ENCODE results near the gene SPC24. TPM values are rescaled to one million over a fixed set of nuclear protein-coding genes. Genes with fewer than 3 reads are reported as not detected.
A peak's percentile ranks its signal among the peaks of the same experiment; 100 is the strongest.

The SPC24 gene
- total and polyA plus RNA-seq, 9 of the 15 experiments (the other 6 are each of a cell fraction or from before 2014, with no cell fraction given): 18.2 to 154 (median 60.9) TPM

DNA sequence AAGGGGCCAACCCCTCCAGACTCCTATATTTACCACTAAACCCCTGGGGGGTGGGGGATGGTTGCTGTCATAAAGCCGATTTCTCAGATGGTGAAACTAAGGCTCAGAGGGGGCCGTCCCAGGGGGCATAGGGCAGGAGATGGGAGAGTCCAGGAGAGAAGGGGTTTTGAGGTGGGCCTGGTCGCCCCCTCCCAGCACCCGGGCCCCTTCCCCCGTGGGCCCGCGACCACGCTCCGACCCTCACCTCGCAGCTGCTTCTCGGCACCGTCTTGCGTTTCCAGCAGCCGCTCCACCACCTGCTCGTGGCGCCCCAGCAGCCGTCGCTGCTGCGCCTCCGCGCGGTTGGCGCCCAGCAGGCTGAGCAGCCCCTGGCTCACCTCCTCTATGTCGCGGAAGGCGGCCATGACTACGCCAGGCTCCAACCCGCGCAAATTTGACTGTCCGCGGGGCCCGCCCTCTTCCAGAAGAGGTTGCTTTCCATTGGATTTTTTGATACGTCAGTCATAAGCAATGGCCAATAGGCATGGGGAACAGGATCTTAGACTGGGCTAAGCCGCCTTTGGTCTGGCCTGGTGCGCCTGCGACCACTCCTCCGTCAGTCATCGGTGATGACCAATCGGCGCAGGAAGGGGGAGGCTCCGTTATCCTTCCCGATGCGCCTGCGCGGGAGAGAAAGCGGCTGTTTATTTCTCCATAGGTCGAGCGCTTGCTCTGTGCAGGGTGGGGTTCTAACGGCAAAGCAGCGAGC, at the start of gene SPC24 (continued):
- TF ChIP-seq BRF1 (IDR thresholded peaks at IDR 0.05; ENCODE audit: borderline replicate concordance, extremely low read depth, insufficient read length) (no peak), NRF1 (conservative IDR thresholded peaks at IDR 0.05 in 1 of 2, IDR thresholded peaks at IDR 0.05 in 1 of 2) (peak; percentile 100), TRIM28 (IDR thresholded peaks at IDR 0.05) (no peak), FOXJ2 (tag; IDR thresholded peaks at IDR 0.05) (no peak), ZNF324 (CRISPR knock-in tag; IDR thresholded peaks at IDR 0.05) (no peak), FOXP1 (CRISPR knock-in tag; IDR thresholded peaks at IDR 0.05) (no peak; the same call in 1 of the 2 replicates), CC2D1A (IDR thresholded peaks at IDR 0.05) (no peak), SMARCB1 (IDR thresholded peaks at IDR 0.05; ENCODE audit: insufficient read length, low read depth) (no peak), RBFOX2 (IDR thresholded peaks at IDR 0.05; ENCODE audit: low read depth, low read length) (peak; percentile 100), KDM5B (IDR thresholded peaks at IDR 0.05; ENCODE audit: insufficient replicate concordance, low read depth, low read length) (peak; percentile 99), ZNF436 (CRISPR knock-in tag; IDR thresholded peaks at IDR 0.05) (0 out of 2 replicates have a peak, but pooled peaks have one; percentile 27), SMARCA5 (IDR thresholded peaks at IDR 0.05) (no peak), YBX1 (IDR thresholded peaks at IDR 0.05) (no peak), HCFC1 (IDR thresholded peaks at IDR 0.05; ENCODE audit: low read depth, low read length) (peak; percentile 36; the same call in 1 of the 2 replicates), MEIS2 (IDR thresholded peaks at IDR 0.05; ENCODE audit: partially characterized antibody) (peak; percentile 95), RBM39 (optimal IDR thresholded peaks at IDR 0.05; ENCODE audit: low read depth, low read length) (no peak), SREBF2 (CRISPR knock-in tag; IDR thresholded peaks at IDR 0.05) (no peak), TAF1 (IDR thresholded peaks at IDR 0.05; ENCODE audit: control insufficient read depth, extremely low read depth, insufficient read depth, low read length, severe bottlenecking) (peak; percentile 98), BRD9 (IDR thresholded peaks at IDR 0.05; ENCODE audit: low read depth, partially characterized antibody) (no peak), ZNF146 (CRISPR knock-in tag; IDR thresholded peaks at IDR 0.05; ENCODE audit: unreplicated experiment) (no peak), FOSL1 (tag; conservative IDR thresholded peaks at IDR 0.05) (no peak), FOXA1 (IDR thresholded peaks at IDR 0.05; ENCODE audit: borderline replicate concordance) (no peak), GATAD2B (IDR thresholded peaks at IDR 0.05; ENCODE audit: borderline replicate concordance) (no peak; the same call in 1 of the 2 replicates)
- TF ChIP-seq, protein P1, sequence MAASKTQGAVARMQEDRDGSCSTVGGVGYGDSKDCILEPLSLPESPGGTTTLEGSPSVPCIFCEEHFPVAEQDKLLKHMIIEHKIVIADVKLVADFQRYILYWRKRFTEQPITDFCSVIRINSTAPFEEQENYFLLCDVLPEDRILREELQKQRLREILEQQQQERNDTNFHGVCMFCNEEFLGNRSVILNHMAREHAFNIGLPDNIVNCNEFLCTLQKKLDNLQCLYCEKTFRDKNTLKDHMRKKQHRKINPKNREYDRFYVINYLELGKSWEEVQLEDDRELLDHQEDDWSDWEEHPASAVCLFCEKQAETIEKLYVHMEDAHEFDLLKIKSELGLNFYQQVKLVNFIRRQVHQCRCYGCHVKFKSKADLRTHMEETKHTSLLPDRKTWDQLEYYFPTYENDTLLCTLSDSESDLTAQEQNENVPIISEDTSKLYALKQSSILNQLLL (CRISPR knock-in tag; IDR thresholded peaks at IDR 0.05; ENCODE audit: borderline replicate concordance): no peak
- TF ChIP-seq, protein P2, sequence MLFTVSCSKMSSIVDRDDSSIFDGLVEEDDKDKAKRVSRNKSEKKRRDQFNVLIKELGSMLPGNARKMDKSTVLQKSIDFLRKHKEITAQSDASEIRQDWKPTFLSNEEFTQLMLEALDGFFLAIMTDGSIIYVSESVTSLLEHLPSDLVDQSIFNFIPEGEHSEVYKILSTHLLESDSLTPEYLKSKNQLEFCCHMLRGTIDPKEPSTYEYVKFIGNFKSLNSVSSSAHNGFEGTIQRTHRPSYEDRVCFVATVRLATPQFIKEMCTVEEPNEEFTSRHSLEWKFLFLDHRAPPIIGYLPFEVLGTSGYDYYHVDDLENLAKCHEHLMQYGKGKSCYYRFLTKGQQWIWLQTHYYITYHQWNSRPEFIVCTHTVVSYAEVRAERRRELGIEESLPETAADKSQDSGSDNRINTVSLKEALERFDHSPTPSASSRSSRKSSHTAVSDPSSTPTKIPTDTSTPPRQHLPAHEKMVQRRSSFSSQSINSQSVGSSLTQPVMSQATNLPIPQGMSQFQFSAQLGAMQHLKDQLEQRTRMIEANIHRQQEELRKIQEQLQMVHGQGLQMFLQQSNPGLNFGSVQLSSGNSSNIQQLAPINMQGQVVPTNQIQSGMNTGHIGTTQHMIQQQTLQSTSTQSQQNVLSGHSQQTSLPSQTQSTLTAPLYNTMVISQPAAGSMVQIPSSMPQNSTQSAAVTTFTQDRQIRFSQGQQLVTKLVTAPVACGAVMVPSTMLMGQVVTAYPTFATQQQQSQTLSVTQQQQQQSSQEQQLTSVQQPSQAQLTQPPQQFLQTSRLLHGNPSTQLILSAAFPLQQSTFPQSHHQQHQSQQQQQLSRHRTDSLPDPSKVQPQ (CRISPR knock-in tag; IDR thresholded peaks at IDR 0.05; ENCODE audit: borderline replicate concordance): no peak
- TF ChIP-seq, protein P3, sequence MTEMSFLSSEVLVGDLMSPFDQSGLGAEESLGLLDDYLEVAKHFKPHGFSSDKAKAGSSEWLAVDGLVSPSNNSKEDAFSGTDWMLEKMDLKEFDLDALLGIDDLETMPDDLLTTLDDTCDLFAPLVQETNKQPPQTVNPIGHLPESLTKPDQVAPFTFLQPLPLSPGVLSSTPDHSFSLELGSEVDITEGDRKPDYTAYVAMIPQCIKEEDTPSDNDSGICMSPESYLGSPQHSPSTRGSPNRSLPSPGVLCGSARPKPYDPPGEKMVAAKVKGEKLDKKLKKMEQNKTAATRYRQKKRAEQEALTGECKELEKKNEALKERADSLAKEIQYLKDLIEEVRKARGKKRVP (CRISPR knock-in tag; IDR thresholded peaks at IDR 0.05): no peak
